Measurements from ENCODE around the gene MRTFA.
"Not testable (repeated sequence)": the region's sequence is repeated elsewhere in the genome, so short reads cannot be mapped to it uniquely, and the experiment has no call there.

The MRTFA gene

DNA sequence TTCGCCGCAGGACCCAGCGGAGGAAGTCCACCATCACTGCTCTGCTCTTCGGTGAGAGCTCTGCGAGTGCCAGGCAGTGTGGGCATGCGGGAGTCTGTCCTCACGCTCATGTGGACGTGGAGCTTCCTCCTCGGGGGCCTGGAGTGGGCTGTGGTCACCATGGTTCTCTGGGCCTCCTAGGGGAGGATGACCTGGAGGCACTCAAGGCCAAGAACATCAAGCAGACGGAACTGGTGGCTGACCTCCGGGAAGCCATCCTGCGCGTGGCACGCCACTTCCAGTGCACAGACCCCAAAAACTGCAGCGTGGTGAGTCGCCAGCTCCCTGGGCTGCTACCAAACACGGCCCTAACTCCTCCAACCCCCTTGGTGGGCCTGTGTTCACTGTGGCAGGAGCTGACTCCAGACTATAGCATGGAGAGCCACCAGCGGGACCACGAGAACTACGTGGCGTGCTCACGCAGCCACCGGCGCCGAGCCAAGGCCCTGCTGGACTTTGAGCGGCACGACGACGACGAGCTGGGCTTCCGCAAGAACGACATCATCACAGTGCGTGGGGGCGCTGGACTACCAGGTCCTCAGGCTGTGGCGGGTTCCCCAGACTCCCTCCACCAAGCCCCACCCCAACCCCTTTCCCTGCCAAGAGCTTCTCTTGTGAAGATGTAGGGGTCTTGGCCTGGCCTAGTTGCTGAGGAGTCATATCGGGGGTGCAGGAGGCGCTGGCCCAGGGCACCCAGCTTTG is 229.3 kb downstream of the MRTFA start:
- no peak for DNase-seq

DNA sequence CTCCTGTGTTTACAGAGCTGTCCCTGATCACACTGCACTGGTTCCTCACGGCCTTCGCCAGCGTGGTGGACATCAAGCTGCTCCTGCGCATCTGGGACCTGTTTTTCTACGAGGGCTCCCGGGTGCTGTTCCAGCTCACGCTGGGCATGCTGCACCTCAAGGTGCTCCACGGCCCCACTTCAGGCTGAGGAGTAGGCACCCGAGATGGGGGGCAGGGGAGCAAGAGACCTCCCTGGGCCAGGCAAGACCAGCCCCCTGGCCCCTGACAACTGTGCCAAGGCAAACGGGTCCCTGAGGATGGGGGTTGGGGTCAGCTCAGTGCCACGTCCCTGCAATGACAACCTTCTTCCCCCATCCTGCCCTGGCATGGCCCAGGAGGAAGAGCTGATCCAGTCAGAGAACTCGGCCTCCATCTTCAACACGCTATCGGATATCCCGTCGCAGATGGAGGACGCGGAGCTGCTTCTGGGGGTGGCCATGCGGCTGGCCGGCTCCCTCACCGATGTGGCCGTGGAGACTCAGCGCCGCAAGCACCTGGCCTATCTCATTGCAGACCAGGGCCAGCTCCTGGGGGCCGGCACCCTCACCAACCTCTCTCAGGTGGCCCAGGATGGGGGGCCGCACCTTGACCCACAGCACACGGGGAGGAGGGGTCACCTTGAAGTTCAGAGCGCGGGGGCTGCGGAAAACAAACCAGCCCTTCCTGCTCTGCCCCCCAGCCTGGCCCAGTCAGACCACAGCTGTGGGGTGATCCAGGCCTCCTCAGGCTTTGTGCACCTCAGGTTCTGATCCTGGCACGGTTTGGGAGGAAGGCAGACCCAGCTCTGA is 230.2 kb downstream of the MRTFA start:
- no peak for DNase-seq

DNA sequence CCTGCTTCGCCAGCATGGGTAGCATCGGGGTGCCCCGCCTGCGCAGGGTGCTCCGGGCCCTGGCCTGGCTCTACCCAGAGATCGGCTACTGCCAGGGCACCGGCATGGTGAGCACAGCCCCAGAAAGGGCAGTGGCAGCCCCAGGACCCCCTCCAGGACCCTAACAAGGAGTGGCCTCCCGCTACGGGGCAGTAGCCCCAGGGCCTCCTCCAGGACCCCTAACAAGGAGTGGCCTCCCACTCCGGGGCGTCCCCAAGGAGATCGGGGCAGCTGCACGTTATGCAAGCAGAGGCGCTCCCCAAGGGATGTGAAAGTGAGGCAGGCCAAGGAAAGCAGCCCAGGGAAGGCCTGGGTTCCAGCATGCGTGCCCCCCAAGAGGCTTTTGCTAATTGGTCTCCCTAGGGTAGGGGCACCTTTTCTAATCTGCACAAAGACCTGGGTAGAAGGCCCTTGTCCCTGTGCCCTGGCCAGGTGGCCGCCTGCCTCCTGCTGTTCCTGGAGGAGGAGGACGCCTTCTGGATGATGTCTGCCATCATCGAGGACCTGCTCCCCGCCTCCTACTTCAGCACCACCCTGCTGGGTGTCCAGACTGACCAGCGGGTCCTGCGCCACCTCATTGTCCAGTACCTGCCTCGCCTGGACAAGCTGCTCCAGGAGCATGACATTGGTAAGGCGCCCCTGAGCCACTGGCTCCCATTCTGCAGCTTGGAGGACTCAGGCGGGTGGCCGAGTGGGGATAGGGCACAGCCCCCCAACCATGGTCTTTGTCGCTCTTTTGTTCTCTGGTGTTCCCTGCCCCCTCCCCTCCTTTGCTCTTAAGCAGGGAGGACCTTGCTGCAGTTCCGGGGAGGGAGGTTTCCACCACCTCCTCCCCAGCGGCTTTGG is 231.1 kb downstream of the MRTFA start:
- no peak for DNase-seq

DNA sequence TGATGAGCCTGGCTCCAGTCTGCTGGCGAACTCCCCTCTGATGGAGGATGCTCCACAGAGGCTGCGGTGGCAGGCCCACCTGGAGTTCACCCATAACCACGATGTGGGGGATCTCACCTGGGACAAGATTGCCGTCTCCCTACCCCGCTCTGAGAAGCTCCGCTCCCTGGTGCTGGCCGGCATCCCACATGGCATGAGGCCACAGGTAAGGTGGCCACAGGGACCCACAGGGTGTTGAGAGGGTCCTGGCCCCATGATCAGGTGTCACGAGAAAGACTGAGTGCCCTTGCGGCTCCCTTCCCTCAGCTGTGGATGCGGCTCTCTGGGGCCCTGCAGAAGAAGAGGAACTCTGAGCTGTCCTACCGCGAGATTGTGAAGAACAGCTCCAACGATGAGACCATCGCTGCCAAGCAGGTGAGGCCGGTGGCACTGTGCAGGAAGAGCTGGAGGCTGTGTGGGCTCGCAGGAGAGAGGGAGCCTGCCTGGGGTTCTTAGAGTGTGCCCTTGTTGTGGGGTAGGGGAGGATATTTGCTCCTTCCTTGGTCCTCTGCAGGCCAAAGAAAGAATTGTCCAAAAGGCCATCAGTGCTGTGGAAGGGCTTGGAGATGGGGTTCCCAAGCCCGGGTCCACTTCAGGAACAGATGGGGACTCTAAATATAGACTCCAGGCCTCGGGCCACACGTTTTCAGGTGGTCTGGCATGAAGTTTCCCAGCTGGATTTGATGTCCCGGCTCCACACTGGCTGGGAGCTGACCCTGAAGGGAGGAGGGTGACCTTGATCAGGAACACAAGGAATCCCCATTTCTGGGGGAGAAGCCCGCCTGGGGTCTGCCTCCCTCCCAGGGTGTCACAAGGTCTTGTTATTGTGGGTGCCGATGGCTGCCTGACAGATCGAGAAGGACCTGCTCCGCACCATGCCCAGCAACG is 232.0 kb downstream of the MRTFA start:
- DNase-seq, result no peak

DNA sequence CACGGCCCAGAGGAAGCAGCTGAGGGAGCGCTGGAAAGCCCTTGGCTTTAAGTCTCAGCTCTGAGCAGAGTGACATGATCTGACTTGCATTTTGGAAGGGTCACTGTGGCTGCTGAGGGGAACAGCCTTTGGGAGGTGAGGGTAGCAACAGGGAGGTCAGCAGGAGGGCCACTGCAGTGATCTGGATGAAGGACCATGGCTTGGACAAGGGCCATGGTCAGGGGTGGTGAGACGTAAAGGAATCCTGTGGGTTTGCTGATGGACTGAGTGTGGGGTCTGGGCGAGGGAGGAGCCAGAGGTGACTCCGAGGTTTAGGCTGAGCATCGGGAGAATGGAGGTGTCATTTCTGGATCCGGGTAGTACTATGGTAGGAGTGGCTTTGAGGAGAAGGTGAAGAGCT is 232.9 kb downstream of the MRTFA start:
- no peak for DNase-seq

DNA sequence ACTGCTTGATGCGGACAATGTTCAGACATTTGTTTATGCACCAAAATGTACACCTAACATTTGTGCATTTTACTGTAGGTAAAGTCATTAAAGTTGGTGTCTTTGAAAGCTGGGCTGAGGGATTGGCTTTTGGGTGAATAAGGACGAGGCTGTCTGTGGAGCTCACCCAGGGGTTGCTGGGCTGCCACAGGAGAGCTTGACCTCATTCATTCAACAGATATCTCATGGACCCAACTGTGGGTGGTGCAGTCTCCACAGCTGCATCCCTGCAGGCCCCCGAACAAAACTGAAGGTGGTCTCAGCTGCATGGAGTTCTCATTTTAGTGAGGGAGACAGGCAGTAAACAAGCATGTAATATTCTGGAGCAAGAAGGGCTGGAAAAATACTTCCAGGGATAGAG is 233.4 kb downstream of the MRTFA start:
- no peak for DNase-seq

DNA sequence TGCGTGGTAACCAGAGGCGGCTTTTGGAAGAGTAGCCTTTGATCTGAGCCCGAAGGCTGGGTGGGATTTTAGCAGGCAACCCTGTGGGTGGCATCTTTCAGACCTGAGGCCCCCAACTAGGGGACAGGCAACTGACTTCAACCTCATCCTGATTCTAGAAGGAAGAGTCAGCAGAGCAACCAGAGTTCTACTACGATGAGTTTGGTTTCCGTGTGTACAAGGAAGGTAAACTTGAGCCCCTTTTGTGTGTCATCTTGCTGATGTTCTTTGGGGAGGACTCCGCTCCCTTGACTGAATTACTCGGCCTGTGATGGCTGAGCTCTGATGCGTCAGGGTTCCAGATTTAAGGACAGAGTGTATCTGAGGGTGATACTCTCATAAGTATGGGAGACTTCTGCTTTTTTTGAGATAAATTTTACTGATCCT is 234.5 kb downstream of the MRTFA start:
- DNase-seq, result no peak

DNA sequence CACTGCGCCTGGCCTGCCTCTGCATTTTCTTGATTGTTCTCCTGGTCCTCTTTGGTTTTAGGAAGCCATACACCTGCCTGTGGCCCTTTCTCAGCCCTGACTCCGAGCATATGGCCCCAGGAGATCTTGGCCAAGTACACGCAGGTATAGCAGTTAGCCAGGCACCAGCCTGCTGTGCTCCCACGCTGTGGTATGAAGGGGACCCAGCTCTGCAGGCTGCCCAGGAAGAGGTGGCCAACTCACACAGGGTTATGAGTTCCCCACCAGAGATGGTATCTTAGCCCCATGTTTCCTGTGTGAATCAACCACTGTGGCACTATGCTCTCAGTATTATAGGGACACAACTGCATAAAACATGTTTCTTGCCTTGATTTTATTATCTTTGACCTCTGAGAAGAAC is 235.0 kb downstream of the MRTFA start:
- peak; percentile 44 to 49 for DNase-seq

DNA sequence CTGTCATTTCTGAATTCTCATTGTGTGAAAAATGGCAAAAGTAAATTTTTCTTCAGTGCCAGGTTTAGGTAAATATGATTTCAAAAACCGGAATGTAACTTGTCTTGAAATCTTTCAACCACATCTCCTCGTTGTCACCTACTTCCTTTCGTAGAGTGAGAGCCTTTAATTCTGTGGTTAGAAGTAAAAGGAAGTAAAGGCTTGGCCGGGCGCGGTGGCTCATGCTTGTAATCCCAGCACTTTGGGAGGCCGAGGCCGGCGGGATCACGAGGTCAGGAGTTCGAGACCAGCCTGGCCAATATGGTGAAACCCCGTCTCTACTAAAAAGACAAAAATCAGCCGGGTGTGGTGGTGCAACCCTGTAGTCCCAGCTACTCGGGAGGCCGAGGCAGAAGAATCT is 236.4 kb downstream of the MRTFA start:
- DNase-seq, result peak in 1 of 2 donors; percentile 25

DNA sequence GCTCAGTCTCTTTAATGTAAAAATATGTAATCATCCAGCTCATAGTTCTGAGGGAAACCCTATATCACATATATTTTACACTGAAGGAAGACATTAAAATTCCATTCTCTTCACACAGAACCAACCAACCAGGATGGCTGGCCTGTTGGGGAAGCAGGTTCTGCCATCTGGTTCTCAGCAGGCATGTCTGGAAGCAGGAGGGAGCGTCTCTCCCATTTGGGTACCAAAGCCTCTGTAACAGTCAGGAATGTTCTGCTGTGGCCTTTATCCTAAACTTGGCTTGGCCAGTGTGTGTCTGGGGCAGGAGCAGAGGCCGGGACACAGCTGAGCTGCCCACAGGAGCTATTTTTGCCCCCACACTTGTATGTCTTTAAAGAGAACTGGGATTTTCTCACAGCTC is 236.9 kb downstream of the MRTFA start:
- DNase-seq, result no peak

DNA sequence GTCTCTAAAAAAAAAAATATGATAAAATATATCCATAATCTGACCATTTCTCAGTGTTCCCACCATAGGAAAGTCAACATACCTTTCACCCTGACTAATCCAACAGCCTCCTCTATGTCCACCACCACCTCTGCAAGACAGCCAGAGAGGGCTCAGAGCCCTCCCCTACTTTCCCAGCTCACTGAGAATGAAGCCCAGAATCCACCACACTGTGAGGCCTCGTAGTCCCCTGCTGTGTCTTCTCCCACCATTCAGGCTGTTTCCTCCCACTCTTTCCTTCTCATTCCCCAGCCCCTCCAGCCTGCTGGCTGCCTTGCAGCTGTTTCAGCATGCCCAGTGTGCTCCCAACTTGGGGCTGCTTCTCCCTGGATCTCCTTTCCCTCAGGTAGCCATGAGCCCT is 239.1 kb downstream of the MRTFA start:
- no peak for DNase-seq

DNA sequence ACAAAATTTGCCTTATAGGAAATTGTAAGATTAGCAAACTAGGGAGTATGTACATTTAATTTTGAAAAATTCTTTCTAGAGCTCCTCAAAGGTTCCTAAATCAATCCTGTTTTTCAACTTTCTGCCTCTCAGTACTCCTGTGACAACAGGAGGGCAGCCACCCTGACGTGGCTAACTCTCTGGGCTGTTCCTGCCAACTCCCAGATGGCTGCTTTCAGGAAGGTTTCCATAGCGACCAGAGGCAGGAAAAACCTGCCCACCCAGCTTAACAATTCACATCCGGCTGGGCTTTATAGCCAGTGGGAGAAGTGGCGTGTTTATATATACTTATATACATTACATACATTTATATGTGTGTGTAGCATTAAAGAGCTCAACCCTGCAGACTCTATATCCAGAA is 239.6 kb downstream of the MRTFA start:
- DNase-seq, result no peak

DNA sequence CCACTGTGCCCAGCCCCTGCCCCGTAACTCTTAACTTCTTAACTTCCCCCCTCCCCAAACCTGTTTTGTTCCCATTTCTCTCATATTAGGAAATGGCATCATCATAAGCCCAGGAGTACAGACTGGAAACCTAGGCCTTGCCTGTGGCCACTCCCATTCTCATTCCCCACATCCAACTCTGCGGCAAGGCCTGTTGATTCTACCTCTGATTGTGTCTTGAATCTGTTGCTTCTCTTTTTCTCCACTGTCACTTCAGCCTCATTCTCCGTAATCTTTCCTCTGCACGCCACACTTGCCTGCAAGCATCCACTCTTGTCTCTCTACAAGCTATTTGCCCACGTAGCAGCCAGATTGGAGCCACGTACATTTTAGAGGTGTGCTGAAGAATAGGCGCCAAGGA is 240.9 kb downstream of the MRTFA start:
- DNase-seq, result no peak

DNA sequence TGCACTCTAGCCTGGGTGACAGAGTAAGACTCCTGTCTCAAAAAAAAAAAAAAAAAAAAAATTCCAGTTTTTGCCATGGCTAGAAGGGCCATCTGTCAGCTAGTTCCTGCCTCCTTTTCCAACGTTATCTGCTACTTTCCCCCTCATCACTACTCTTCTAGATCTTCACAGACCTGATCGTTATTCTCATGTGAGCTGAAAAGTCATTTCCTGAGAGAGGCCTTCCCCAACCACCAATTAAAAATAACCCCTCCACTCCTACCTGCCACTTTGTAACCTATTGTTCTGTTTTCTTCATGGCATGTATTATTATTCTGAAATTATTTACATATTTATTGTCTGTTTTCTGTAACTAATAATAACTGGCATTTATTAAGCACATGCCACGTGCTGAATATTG is 241.9 kb downstream of the MRTFA start:
- no peak for DNase-seq

DNA sequence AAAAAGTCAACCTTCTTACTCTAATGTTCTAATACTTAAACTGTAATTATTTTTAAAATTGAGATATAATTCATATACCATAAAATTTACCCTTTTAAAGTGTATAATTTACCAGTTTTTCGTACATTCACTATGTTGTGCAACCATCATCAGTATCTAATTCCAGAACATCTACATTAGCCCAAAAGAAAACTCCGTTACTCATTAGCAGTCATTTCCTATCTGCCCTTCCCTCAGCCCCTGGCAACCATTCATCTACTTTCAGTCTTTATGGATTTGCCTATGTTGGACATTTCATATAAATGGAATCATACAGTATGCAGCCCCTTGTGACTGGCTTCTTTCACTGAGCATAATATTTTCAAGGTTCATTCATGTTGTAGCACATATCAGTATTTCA is 243.9 kb downstream of the MRTFA start:
- no peak for DNase-seq

DNA sequence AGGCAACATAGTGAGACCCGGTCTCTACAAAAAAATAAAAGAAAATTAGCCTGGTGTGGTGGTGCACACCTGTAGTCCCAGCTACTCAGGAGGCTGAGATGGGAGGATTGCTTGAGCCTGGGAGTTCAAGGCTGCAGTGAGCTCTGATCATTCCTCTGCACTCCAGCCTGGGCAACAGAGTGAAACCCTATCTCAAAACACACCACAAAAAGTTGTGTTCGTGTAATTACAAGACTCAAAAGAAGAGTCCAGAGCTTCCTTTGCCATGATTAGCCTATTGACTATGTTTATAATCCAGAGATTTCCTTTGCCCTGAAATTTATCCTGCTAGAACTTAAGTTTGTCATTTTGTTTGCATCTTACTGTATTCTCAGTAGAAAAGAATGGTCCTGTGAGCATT is 245.1 kb downstream of the MRTFA start:
- no peak for DNase-seq

DNA sequence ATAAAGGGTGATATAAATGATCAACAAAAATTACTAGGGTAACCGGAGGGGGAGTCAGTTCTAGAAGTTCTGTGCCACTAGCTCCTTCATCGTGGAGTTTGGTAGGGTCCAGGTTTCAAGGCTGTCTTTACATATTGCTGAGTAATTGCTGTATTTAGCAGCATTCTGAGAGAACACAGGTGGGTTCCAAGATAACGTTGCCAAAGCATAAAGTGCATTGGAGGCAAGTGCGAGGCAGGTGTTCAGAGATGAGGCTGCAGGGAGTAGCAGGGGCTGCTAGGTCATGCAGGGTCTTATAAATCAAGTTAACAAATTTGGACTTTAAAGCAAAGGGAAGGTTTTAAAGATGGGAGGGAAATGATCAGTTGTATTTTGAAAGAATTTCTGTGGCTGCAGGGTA is 248.3 kb downstream of the MRTFA start:
- no peak for DNase-seq

DNA sequence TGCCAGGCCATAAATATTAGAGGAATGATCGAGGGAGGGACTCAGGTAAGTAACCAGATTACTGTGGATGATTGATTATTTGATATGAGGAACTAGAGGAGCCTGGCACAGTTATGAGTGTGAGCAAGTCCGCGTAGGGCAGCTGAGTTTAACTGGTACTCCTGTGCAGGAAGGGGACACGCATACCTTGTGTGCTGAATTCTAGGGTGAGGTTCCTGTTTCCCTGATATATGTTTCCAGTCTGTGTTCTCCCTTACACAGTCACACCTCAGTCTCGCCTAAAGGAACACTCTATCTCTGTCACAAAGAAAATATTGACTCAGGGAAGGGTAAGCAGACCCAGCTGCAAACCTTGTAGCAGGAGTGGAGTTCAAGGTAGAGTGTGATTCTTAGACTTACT is 248.8 kb downstream of the MRTFA start:
- DNase-seq, result no peak

DNA sequence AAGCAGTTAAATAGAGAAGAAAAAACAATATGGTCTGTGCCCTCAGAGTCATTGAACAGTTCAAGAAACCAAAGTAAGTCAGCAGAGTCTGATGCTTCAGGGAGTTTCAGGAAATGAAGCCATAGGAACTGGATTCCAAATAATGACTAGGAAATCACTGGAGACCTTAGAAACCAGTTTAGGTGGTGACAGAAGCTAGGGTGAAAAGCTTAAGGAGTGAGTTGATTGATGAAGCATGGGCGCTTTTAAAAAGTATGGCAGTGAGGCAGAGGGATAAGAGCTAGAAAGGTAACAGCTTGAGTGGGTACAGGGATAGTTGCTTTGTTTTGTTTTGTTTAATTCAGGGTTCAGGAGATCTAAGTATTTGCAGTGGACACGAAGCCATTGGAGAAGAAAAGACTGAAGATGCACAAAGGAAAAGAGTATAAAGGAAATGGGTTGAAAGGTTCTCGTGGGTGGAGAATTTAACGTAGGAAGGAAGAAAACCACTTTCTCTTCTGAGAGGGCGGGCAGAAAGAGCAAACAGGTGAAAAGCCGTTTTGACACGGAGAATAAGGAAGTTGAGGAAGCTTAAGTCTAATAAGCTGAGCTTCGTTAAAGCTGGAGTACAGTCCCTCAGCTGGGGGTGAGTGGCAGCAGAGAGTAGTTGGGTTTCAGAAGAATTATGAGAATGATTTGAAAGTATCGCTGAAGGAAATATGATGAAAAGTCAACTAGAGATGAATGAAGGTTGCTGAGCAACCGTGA is 251.3 kb downstream of the MRTFA start:
- DNase-seq, result peak; percentile 30 to 35

DNA sequence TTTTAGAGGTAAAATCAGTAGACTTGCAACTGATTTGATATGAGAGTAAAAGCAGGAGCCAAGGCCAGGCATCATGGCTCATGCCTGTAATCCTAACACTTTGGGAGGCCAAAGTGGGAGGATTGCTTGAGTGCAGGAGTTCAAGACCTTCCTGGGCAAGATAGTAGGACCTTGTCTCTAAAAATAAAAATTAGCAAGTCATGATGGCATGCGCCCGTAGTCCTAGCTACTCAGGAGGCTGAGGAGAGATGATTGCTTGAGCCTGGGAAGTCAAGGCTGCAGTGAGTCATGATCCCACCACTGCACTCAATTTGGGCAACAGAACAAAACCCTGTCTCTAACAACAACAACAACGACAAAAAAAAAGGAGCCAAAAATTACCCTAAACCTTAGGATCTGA is 252.6 kb downstream of the MRTFA start:
- no peak for DNase-seq

DNA sequence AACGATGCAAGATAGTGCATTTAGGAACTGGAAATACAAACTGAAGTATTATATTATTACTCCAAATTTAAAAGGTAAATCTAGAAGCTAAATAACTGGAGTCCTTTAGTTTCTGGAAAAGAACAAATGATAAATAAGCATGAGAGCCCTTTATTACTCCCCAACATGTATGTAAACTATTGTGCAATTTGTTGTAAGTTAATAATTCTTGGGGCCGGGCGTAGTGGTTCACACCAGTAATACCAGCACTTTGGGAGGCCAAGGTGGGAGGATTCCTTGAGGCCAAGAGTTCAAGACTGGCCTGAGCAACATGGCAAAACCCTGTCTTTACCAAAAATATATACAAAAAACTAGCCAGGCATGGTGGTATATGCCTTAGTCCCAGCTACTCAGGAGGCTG is 255.1 kb downstream of the MRTFA start:
- DNase-seq, result no peak

DNA sequence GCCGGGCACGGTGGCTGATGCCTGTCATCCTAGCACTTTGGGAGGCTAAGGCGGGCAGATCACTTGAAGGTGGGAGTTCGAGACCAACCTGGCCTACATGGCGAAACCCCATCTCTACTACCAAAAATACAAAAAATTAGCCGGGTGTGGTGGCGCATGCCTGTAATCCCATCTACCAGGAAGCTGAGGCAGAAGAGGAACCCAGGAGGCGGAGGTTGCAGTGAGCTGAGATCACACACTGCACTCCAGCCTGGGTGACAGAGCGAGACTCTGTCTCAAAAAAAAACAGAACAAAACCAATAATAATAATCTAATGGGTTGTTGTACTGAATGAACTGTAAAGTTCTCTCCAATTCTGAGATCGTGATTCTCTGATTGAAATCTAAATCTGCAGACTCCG is 258.1 kb downstream of the MRTFA start:
- not testable (repeated sequence) for DNase-seq
